GM12878 (cell line): ENCODE data around the gene TMPRSS3. TPM values are rescaled to one million over a fixed set of nuclear protein-coding genes. Genes with fewer than 3 reads are reported as not detected.

Experiments used
- ATAC-seq: fragments of 200-7000 bp; cut with Tn5 transposase; 3 replicates; pipeline ENCODE4 v1.9.1; 2020; ENCODE audit warnings: mild to moderate bottlenecking, moderate library complexity
- BruUV-seq: library from RNA; stranded (reverse); fragments of 400-500 nt; replicated peaks from 2 replicates; lab custom pipeline; 2021; lab: Mats Ljungman, UMichigan
- CTCF ChIA-PET: fragments of 300-600 bp; sonication (Branson Sonifier 250); formaldehyde crosslinking; extraction: SDS; loops from one replicate; lab custom pipeline; 2021; ENCODE audit warnings: inconsistent platforms; lab: Yijun Ruan, JAX
- POLR2A ChIA-PET: fragments of 350-600 bp; formaldehyde crosslinking; extraction: SDS; loops from one replicate; lab custom pipeline; 2021; ENCODE audit warnings: inconsistent platforms; lab: Charles Lee
- RAD21 ChIA-PET: fragments of 300-600 bp; sonication (Branson Sonifier 250); formaldehyde crosslinking; loops from one replicate; lab custom pipeline; 2023; ENCODE audit warnings: antibody characterized with exemption; ENCODE audit not compliant: unreplicated experiment; lab: Charles Lee
- SMC1A ChIA-PET: fragments of 300-600 bp; sonication (Branson Sonifier 250); formaldehyde crosslinking; loops from one replicate; lab custom pipeline; 2023; ENCODE audit not compliant: unreplicated experiment, uncharacterized antibody; lab: Charles Lee
- DNase-seq: peaks from one replicate; pipeline ENCODE4 v3.0.0-alpha.2; 2011; ENCODE audit warnings: low read depth, low spot score
- FAIRE-seq: peaks from 3 replicates; lab custom pipeline; 2011; peaks lifted over from hg19 to GRCh38; lab: Jason Lieb, UNC
- H2AFZ ChIP-seq: 2 replicates; pipeline ENCODE4 v1.6.0; 2011; ENCODE audit warnings: low read depth, low read length, control low read depth; ENCODE audit not compliant: control insufficient read depth
- H3K27ac ChIP-seq: 2 replicates; pipeline ENCODE4 v1.5.1; 2011; ENCODE audit warnings: control low read depth; ENCODE audit not compliant: control insufficient read depth, insufficient read depth
- H3K27me3 ChIP-seq, 2 experiments: replicated peaks in 1 of 2; 2 replicates each; pipeline versions ENCODE4 v1.6.0 to v1.6.1; 2011; ENCODE audit warnings: low read length in 1 of 2; ENCODE audit not compliant: control insufficient read depth in 2 of 2, insufficient read depth in 2 of 2
- H3K36me3 ChIP-seq, 2 experiments: 2 replicates each; pipeline ENCODE4 v1.5.1; 2011; ENCODE audit warnings: low read length in 1 of 2; ENCODE audit not compliant: control insufficient read depth in 2 of 2, insufficient read depth in 2 of 2
- H3K4me1 ChIP-seq: 2 replicates; pipeline ENCODE4 v1.6.1; 2011; ENCODE audit warnings: mild to moderate bottlenecking, low read length, moderate library complexity, mixed read lengths; ENCODE audit not compliant: control insufficient read depth, insufficient read depth
- H3K4me2 ChIP-seq: 2 replicates; pipeline ENCODE4 v1.6.0; 2011; ENCODE audit warnings: control low read depth; ENCODE audit not compliant: control insufficient read depth, insufficient read depth
- H3K4me3 ChIP-seq: fragments of 200-600 bp; sonication (generic); 2 replicates; pipeline ENCODE4 v1.5.1; 2016
- H3K79me2 ChIP-seq: 2 replicates; pipeline ENCODE4 v1.6.0; 2011; ENCODE audit warnings: low read length; ENCODE audit not compliant: control insufficient read depth, insufficient read depth
- H3K9ac ChIP-seq: 2 replicates; pipeline ENCODE4 v1.8.0; 2011; ENCODE audit warnings: low read length, control low read depth, mixed read lengths; ENCODE audit not compliant: control insufficient read depth, insufficient read depth
- H3K9me3 ChIP-seq: replicated peaks from 3 replicates; pipeline ENCODE4 v1.5.1; 2011; ENCODE audit warnings: mild to moderate bottlenecking, low read length; ENCODE audit not compliant: control insufficient read depth, insufficient read depth
- H4K20me1 ChIP-seq: 2 replicates; pipeline ENCODE4 v1.6.0; 2011; ENCODE audit not compliant: control insufficient read depth, insufficient read depth
- BHLHE40 ChIP-seq, 2 experiments: fragments of 450-650 bp in 1 of 2; IDR thresholded peaks; 2 replicates each; pipeline ENCODE4 v1.6.1; 2011 to 2017; ENCODE audit warnings: low read depth in 2 of 2, borderline replicate concordance in 1 of 2, improper control_type of control experiment in 1 of 2, low read length in 1 of 2, mild to moderate bottlenecking in 1 of 2
- CREM ChIP-seq: IDR thresholded peaks from 2 replicates; pipeline ENCODE4 v1.6.1; 2014; ENCODE audit warnings: antibody characterized with exemption, low read depth
- IRF4 ChIP-seq: IDR thresholded peaks from 2 replicates; pipeline ENCODE4 v1.6.1; 2011; ENCODE audit warnings: low read depth, low read length
- MTA2 ChIP-seq: fragments of 450-650 bp; IDR thresholded peaks from 2 replicates; pipeline ENCODE4 v1.6.1; 2016; ENCODE audit warnings: low read depth, mild to moderate bottlenecking, moderate library complexity
- NRF1 ChIP-seq: conservative IDR thresholded peaks from 2 replicates; pipeline ENCODE4 v1.6.1; 2011; ENCODE audit warnings: mild to moderate bottlenecking, low read depth, low read length, improper control_type of control experiment
- POLR2AphosphoS2 ChIP-seq: IDR thresholded peaks from 2 replicates; pipeline ENCODE4 v1.6.1; 2011; ENCODE audit warnings: low read depth, mild to moderate bottlenecking, low read length, improper control_type of control experiment, moderate library complexity
- POU2F2 ChIP-seq: IDR thresholded peaks from 3 replicates; pipeline ENCODE4 v1.6.1; 2011; ENCODE audit warnings: low read depth, mild to moderate bottlenecking, low read length, borderline replicate concordance
- RUNX3 ChIP-seq: IDR thresholded peaks from 2 replicates; pipeline ENCODE4 v1.6.1; 2012; ENCODE audit warnings: low read length, inconsistent platforms
- WRNIP1 ChIP-seq: IDR thresholded peaks from 2 replicates; pipeline ENCODE4 v1.6.1; 2011; ENCODE audit warnings: low read depth, low read length, improper control_type of control experiment, borderline replicate concordance
- WGBS: methylation state at CpG from one replicate; pipeline ENCODE4 v1.1.6; 2016; ENCODE audit warnings: low lambda C conversion rate; ENCODE audit not compliant: insufficient replicate concordance, insufficient coverage; ENCODE audit errors: missing lambda C conversion rate; 5-methylcytosine and 5-hydroxymethylcytosine counted together
- in situ Hi-C: fragments of 300-500 bp; cut with MboI; formaldehyde crosslinking; loops from 9 replicates; pipeline ENCODE4 v1.14.3; 2018; ENCODE audit warnings: mixed read lengths
- intact Hi-C: fragments of 100-400 bp; cut with micrococcal nuclease; formaldehyde crosslinking; loops from one replicate; pipeline ENCODE4 v1.14.2; 2022; ENCODE audit not compliant: unreplicated experiment
- polyA plus RNA-seq, 11 experiments: library from polyadenylated mRNA; depleted of rRNA in 4 of 11; unstranded in 6 of 11; stranded (reverse) in 5 of 11; fragments of >200 nt; fragmentation: Nextera tagmentation in 4 of 11; fragmentation: Illumina TruSeq in 1 of 11; extraction: Ambion mirVana in 4 of 11; extraction: Trizol in 1 of 11; gene quantifications; 1 replicate in 1 of 11; 2 replicates in 10 of 11; pipeline versions ENCODE4 v1.2.1 to v1.2.3, GENCODE V29; 2011 to 2016; ENCODE audit warnings: inconsistent platforms in 2 of 11, missing spikeins in 2 of 11, low read depth in 1 of 11
- total RNA-seq, 4 experiments: library from RNA; depleted of rRNA in 3 of 4; stranded (reverse); fragments of >200 nt in 3 of 4; fragmentation: Illumina TruSeq in 1 of 4; extraction: Trizol in 1 of 4; gene quantifications; 2 replicates each; pipeline versions ENCODE4 v1.2.1 to v1.2.3, GENCODE V29; 2013 to 2021

TMPRSS3 gene
- total and polyA plus RNA-seq, 10 of the 15 experiments (the other 5 are each of a cell fraction or from before 2014, with no cell fraction given) = 0.51 to 1.5 (median 0.82) TPM; not detected in 1

DNA sequence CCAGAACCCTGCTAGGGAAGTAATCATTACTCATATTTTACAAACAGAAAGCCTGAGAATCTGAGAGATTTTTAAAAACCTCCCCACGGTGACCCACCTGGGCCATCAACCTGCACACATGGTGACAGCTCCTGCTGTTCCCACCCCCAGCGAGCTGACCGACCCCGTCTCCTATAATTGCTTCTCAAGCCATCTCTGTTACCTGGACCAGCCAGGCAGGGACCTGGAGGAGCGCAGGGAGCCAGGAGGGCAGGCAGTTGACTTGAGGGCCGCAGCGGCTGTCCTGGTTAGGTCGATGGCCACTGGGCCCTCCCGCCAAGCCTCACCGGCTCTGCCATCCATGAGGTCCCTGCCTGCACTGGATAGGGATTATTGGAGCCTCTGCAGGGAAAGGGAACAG is 52.8 kb downstream of the TMPRSS3 start:
- ChIA-PET POLR2A (no interaction called here), CTCF (interaction anchor here (0.8 to 1.0 kb wide), 2 partner anchors 83 to 194 kb away, joined by 3 to 4 read pairs; no protein-coding TSS in a partner anchor), RAD21 (no interaction called here), SMC1A (interaction anchor here (1.1 to 1.3 kb wide), 2 partner anchors 12 to 78 kb away, joined by 3 to 5 read pairs; no protein-coding TSS in a partner anchor)
- intact Hi-C loops = no loop called here
- Histone ChIP-seq H3K9ac (no peak overlapping the region), H3K27me3 (no peaks in the 10 kb centered on the region), H3K4me2 (no peak overlapping the region), H3K79me2 (no peaks in the 10 kb centered on the region), H3K36me3 (no peaks in the 10 kb centered on the region), H3K27ac (no peak overlapping the region), H4K20me1 (no peaks in the 10 kb centered on the region), H3K4me1 (peaks cover 13% of the 10 kb centered on the region), H3K4me3 (no peak overlapping the region), H2AFZ (no peak overlapping the region), H3K9me3 (no peaks in the 10 kb centered on the region)
- DNase-seq = no peak
- in situ Hi-C loops = no loop called here
- WGBS = 46% methylated on average over 10 of the region's 10 CpGs
- no peak for ATAC-seq
- FAIRE-seq = no peak
- TF ChIP-seq CREM (no peak), BHLHE40 (IDR thresholded peaks at IDR 0.05; ENCODE audit: borderline replicate concordance in 1 of 2, low read depth in 2 of 2, low read length in 1 of 2) (no peak), POU2F2 (no peak), POLR2AphosphoS2 (no peak), RUNX3 (no peak), NRF1 (no peak), WRNIP1 (no peak), IRF4 (no peak), MTA2 (no peak)
- no TSS peak for BruUV-seq
